ENCODE results near the gene AGRP. TPM values are rescaled to one million over a fixed set of nuclear protein-coding genes. Genes with fewer than 3 reads are reported as not detected.
A peak's percentile ranks its signal among the peaks of the same experiment; 100 is the strongest.

The AGRP gene
- total and polyA plus RNA-seq, 2 of the 4 experiments (the other 2 are of a cell fraction), result not detected

DNA sequence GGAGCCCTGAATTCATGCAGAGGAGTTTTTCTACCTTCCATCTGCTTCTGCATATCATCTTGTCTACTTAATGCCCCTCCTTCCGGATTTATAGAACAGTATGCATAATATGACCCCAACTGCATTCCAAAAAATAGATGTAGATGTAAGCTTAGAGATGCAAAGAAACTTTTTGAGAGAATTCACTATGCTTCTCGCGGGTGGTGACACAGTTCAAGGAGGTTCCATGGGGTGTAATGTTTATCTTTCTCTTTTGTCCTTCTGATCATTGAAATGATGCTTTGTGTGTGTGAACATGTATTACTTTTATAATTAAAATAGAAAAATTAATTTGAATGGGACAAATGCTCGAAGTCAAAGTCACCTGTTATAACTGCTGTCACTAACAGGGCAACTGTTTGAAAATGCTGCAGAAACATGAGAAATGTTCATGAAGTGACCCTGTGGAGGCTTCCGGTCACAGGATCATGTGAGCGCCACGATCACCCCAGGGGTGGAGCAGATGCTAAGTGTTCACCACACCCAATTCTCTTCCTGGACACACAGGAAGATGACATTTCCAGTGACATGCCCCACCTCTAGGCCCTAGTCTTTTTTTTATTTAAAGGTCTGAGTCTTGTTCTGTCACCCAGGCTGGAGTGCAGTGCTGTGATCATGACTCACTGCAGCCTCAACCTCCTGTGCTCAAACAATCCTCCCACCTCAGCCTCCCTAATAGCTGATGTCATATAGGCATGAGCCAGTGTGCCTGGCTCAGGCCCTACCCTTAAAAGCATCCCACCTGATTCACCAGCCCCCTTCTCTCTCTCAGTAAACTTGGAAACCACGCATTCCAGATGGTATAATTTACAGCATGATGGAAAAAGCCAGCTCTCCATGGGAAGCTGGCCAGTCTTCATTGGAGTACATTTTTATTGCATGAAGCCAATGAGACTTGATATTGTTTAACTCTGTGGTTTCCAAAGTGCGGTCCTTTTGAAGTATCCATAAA, 21.0 kb upstream of the AGRP start:
- CTCF ChIA-PET, result interaction anchor here (0.7 kb wide), 1 partner anchor 131 kb away, joined by 4 read pairs; no protein-coding TSS in a partner anchor
- WGBS, 2 experiments (ENCODE audit: extremely low coverage in 2 of 2, insufficient read length in 1 of 2), result 83% methylated on average over 1 of the region's 9 CpGs; no CpG with 5 or more reads in 1 of the 2 experiments
- TF ChIP-seq RFX5 (IDR thresholded peaks at IDR 0.05; ENCODE audit: low read depth, low read length) (no peak), RCOR1 (IDR thresholded peaks at IDR 0.05; ENCODE audit: insufficient replicate concordance, low read length) (no peak), BHLHE40 (IDR thresholded peaks at IDR 0.05; ENCODE audit: low read depth, low read length) (no peak), SMC3 (IDR thresholded peaks at IDR 0.05; ENCODE audit: low read depth, low read length) (no peak), CEBPB (IDR thresholded peaks at IDR 0.05; ENCODE audit: low read depth, low read length) (no peak), MXI1 (IDR thresholded peaks at IDR 0.05; ENCODE audit: borderline replicate concordance, low read depth, low read length) (no peak), MAFK (IDR thresholded peaks at IDR 0.05; ENCODE audit: low read depth, low read length) (no peak), NFE2L2 (IDR thresholded peaks at IDR 0.05; ENCODE audit: low read depth, low read length) (no peak), CHD1 (IDR thresholded peaks at IDR 0.05; ENCODE audit: low read depth, low read length) (no peak), RAD21 (IDR thresholded peaks at IDR 0.05; ENCODE audit: low read length) (no peak), POLR2A (IDR thresholded peaks at IDR 0.05; ENCODE audit: low read depth, low read length) (no peak)
- TF ChIP-seq, protein P1, sequence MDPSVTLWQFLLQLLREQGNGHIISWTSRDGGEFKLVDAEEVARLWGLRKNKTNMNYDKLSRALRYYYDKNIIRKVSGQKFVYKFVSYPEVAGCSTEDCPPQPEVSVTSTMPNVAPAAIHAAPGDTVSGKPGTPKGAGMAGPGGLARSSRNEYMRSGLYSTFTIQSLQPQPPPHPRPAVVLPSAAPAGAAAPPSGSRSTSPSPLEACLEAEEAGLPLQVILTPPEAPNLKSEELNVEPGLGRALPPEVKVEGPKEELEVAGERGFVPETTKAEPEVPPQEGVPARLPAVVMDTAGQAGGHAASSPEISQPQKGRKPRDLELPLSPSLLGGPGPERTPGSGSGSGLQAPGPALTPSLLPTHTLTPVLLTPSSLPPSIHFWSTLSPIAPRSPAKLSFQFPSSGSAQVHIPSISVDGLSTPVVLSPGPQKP (IDR thresholded peaks at IDR 0.05; ENCODE audit: borderline replicate concordance, low read depth, low read length), result no peak
- TF ChIP-seq, protein P2, sequence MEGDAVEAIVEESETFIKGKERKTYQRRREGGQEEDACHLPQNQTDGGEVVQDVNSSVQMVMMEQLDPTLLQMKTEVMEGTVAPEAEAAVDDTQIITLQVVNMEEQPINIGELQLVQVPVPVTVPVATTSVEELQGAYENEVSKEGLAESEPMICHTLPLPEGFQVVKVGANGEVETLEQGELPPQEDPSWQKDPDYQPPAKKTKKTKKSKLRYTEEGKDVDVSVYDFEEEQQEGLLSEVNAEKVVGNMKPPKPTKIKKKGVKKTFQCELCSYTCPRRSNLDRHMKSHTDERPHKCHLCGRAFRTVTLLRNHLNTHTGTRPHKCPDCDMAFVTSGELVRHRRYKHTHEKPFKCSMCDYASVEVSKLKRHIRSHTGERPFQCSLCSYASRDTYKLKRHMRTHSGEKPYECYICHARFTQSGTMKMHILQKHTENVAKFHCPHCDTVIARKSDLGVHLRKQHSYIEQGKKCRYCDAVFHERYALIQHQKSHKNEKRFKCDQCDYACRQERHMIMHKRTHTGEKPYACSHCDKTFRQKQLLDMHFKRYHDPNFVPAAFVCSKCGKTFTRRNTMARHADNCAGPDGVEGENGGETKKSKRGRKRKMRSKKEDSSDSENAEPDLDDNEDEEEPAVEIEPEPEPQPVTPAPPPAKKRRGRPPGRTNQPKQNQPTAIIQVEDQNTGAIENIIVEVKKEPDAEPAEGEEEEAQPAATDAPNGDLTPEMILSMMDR (conservative IDR thresholded peaks at IDR 0.05; ENCODE audit: low read depth, low read length), result no peak
- TF ChIP-seq, protein P3, sequence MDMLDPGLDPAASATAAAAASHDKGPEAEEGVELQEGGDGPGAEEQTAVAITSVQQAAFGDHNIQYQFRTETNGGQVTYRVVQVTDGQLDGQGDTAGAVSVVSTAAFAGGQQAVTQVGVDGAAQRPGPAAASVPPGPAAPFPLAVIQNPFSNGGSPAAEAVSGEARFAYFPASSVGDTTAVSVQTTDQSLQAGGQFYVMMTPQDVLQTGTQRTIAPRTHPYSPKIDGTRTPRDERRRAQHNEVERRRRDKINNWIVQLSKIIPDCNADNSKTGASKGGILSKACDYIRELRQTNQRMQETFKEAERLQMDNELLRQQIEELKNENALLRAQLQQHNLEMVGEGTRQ (IDR thresholded peaks at IDR 0.05; ENCODE audit: low read depth, low read length), result no peak

More for the DNA sequence above, 21.0 kb upstream of the AGRP start:
- Histone ChIP-seq H2AK5ac (ENCODE audit: low read depth, low read length) (no peak overlapping the region), H3K4me1 (ENCODE audit: control insufficient read depth, insufficient read depth, low read length) (no peaks in the 10 kb centered on the region), H3K79me1 (ENCODE audit: low read depth in 1 of 2, low read length in 2 of 2) (no peaks in the 10 kb centered on the region), H2AFZ (replicated peaks; ENCODE audit: low read length, poor library complexity) (no peak overlapping the region), H3K14ac (replicated peaks; ENCODE audit: low read depth, low read length) (no peak overlapping the region), H4K8ac (ENCODE audit: low read depth in 2 of 2, low read length in 2 of 2) (no peak overlapping the region), H2AK9ac (replicated peaks; ENCODE audit: low read depth, low read length, poor library complexity) (no peak overlapping the region), H3K23ac (ENCODE audit: low read depth, low read length) (no peak overlapping the region), H2BK5ac (ENCODE audit: low read depth, low read length, poor library complexity, severe bottlenecking) (no peak overlapping the region), H3K9ac (ENCODE audit: low read depth, low read length) (no peak overlapping the region), H2BK15ac (ENCODE audit: low read depth, low read length) (no peak overlapping the region), H3K18ac (ENCODE audit: low read depth, low read length) (no peak overlapping the region), H3K36me3 (ENCODE audit: control insufficient read depth, insufficient read depth, low read length) (no peaks in the 10 kb centered on the region), H3K4ac (ENCODE audit: low read depth, low read length) (no peak overlapping the region), H3K4me3 (ENCODE audit: insufficient read depth, low read depth, low read length) (no peak overlapping the region), H2BK20ac (ENCODE audit: low read depth, low read length) (no peak overlapping the region), H3K4me2 (ENCODE audit: low read depth, low read length) (no peak overlapping the region), H3K27me3 (ENCODE audit: control insufficient read depth, insufficient read depth, low read length) (no peaks in the 10 kb centered on the region), H4K5ac (ENCODE audit: low read depth, low read length) (no peak overlapping the region), H2BK120ac (ENCODE audit: low read depth, low read length) (no peak overlapping the region), H4K20me1 (ENCODE audit: insufficient read depth, low read length) (no peaks in the 10 kb centered on the region), H3K9me3 (ENCODE audit: control insufficient read depth, insufficient read depth, low read length) (no peaks in the 10 kb centered on the region), H3K56ac (ENCODE audit: extremely low read depth, insufficient read depth, low read length) (no peak overlapping the region), H4K91ac (ENCODE audit: insufficient read depth, low read depth, low read length) (no peak overlapping the region), H3K9me1 (ENCODE audit: insufficient read depth, low read length) (no peaks in the 10 kb centered on the region; the same call in 1 of the 2 replicates), H3K27ac (ENCODE audit: insufficient read depth, low read length) (no peak overlapping the region)
- POLR2A ChIA-PET (ENCODE audit: unreplicated experiment), result no interaction called here
- ATAC-seq (ENCODE audit: low read depth) (peak; percentile 24; the same call in 1 of the 2 replicates), DNase-seq (peak; percentile 24)
- in situ Hi-C loops (cut with MboI; ENCODE audit: low sequenced_read_pairs) (no loop called here), dilution Hi-C loops (cut with HindIII; ENCODE audit: low sequenced_read_pairs, unreplicated experiment) (no loop called here), intact Hi-C loops (cut with micrococcal nuclease) (no loop called here)
- BruUV-seq (replicated peaks), result no TSS peak
